Adipose tissue (tissue), 3 donors: ENCODE data around the gene UGDH. TPM values are rescaled to one million over a fixed set of nuclear protein-coding genes. Genes with fewer than 3 reads are reported as not detected.
A peak's percentile ranks its signal among the peaks of the same experiment; 100 is the strongest.
"Not testable (repeated sequence)": the region's sequence is repeated elsewhere in the genome, so short reads cannot be mapped to it uniquely, and the experiment has no call there.

ENCODE experiments used
- H3K27ac ChIP-seq: one replicate; pipeline ENCODE4 v1.5.1; 2013; ENCODE audit warnings: low read depth, low read length
- WGBS, 3 donors: extraction: QIAGEN DNeasy Blood & Tissue Kit; methylation state at CpG; one replicate each; pipeline ENCODE4 v1.1.7; 2013; 5-methylcytosine and 5-hydroxymethylcytosine counted together
- polyA plus RNA-seq, 3 donors: library from polyadenylated mRNA; stranded (reverse); fragments of 200-250 nt; gene quantifications; one replicate each; pipeline ENCODE4 v1.2.3, GENCODE V29; 2013
- donor health status: healthy with polysubstance abuse.
- donor health status: Bipolar disorder and iron deficiency.
- donor health status: healthy.

Gene UGDH
- polyA plus RNA-seq, 3 donors, result 21.9 to 40.8 (median 34.6) TPM

DNA sequence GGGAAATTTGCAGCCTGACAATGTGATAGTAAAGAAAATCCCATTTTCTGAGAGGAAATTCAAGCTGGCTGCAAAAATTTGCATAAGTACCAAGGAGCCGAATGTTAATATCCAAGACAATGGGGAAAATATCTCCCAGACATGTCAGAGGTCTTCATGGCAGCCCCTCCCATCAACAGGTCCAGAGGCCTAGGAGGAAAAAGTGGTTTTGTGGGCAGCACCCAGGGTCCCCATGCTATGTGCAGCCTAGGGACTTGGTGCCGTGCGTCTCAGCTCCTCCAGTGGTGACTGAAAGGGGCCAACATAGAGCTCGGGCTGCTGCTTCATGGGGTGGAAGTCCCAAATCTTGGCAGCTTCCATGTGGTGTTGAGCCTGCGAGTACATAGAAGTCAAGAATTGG is 6.3 kb upstream of the UGDH start:
- 96 to 100% (median 98%) methylated on average over 5 of the region's 5 CpGs for WGBS, 3 donors
- H3K27ac ChIP-seq, result no peak overlapping the region

DNA sequence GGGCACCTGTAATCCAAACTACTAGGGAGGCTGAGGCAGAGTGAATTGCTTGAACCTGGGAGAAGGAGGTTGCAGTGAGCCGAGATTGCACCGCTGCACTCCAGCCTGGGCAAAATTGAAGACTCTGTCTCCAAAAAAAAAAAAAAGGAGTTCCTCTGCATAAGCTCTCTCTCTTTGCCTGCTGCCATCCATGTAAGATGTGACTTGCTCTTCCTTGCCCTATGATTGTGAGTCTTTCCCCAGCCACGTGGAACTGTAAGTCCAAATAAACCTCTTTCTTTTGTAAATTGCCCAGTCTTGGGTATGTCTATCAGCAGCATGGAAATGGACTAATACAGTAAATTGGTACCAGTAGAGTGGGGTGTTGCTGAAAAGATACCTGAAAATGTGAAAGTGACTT is 5.0 kb upstream of the UGDH start:
- not testable (repeated sequence) for H3K27ac ChIP-seq
- 82 to 100% (median 84%) methylated on average over 3 of the region's 3 CpGs for WGBS, 3 donors

DNA sequence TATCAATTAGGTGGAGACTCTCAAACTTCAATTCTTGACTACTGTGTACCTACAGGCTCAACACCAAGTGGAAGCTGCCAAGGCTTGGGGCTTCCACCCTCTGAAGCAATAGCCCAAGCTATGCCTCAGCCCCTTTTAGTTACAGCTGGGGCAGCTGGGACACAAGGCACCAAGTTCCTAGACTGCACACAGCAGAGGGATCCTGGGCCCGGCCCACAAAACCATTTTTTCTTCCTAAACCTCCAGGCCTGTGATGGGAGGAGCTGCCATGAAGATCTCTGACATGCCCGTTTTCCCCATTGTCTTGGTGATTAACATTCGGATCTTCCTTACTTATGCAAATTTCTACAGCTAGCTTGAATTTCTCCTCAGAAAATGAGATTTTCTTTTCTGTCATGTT is 3.4 kb upstream of the UGDH start:
- 96 to 99% (median 97%) methylated on average over 3 of the region's 3 CpGs for WGBS, 3 donors
- no peak overlapping the region for H3K27ac ChIP-seq

DNA sequence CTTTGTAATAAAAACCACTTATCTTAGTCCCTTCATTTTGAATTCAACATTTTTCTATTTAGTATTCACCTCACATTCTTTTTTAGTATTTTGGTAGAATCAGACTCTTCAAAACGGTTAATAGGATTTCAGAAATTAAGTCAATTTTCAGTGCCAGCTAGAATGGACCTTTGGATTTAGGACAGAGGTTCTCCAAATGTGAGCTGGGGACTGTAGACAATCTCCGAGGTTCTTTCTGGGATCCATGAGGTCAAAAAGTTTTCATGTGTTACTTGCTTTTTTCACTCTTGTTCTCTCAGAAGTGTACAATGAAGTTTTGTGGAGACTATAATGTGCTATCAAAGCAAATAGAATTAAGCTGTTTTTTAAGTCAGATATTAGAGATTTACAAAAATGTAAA is 2.3 kb upstream of the UGDH start:
- 49 to 93% (median 89%) methylated on average over 2 of the region's 2 CpGs for WGBS, 3 donors
- H3K27ac ChIP-seq, result no peak overlapping the region

DNA sequence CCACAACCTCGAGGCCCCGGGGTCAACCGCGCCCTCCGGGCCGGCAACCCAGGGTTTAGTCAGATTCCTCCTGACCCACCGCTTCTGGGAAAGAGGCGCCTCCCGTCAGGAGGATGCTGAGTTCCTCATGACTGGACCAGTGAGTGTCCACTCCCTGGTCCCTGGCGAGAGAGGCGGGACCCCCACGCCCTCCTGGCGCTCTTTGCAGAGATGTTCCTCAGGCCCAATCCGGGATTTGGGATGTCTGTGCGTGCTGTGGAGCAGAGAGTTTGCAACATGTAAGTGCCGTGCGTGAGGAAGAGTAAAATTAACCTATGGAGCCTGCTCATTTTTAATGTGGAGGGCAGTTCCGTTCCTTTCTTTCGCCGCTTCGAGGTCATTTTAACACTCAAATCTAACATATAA is 824 bp upstream of the UGDH start:
- WGBS, 3 donors, result 1 to 2% (median 2%) methylated on average over 21 of the region's 21 CpGs

DNA sequence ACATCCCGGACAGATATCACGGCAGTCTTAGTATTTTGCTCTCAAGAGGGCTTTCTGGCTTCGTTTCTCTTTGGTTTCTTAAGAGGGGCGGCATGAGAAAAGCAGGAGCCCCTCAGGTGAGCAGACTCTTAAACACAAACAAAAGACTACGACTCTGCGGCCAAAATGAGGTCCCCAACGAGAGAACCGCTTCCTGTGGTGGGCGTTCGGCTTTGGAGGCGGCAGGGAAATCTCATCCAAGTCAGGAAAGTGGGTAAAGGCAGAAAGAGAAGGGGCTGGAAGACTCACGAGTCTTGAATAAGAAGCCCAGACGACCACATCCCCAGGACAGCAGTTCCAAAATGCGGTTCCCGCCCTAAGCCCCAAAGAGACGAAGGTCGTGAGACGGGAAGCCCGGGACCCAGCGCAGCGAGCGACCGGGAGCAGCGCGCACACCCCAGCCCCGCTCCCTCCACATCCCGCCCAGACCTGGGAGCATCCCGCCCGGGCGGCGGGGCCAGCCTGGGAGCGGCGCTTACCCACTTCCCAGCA is 409 bp downstream of the UGDH start:
- 0 to 1% (median 1%) methylated on average over 33 of the region's 33 CpGs for WGBS, 3 donors
- peak overlapping the region; percentile 51 for H3K27ac ChIP-seq

More for the DNA sequence above, 824 bp upstream of the UGDH start:
- peak overlapping the region; percentile 94 for H3K27ac ChIP-seq

DNA sequence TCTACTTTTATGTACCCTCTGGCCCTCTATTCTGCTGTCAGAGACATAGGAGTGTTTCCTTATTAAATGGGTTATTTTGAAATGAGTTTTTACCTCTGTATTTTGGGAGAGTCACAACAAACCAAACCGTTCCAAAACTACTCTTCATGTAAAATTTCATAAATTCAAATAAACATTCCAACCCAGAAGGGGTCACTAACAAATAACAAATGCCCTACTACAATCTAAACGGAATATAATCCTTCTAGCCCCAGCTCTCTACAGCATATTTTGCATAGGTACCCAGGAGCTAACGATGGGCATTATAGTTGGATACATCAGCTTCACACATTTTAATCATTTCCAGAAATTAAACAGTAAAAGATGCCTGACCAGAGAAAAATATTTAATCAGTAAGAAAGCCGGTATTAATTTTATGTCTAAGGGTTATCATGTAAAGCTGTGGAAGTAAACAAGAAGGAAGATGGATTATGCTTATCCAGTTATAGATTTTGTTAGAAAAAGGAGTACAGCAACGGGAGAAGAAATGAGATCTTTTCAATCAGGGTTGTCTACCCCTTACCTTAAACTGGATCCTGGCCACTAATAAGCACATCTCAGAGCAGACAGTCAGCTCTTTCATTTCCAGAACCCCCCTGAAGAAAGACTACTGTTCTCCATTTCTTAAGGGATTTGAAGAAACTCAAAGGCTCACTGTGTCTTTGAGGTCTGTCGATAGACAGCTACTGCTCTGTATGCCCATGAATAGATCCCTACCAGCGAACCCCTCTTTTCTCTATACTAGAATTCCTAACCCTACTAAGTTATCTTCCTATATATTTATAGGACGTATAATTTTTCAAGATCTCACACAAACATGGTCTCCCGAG is 1.2 kb downstream of the UGDH start:
- H3K27ac ChIP-seq, result peak overlapping the region; percentile 51
- 6 to 28% (median 22%) methylated on average over 9 of the region's 9 CpGs for WGBS, 3 donors

DNA sequence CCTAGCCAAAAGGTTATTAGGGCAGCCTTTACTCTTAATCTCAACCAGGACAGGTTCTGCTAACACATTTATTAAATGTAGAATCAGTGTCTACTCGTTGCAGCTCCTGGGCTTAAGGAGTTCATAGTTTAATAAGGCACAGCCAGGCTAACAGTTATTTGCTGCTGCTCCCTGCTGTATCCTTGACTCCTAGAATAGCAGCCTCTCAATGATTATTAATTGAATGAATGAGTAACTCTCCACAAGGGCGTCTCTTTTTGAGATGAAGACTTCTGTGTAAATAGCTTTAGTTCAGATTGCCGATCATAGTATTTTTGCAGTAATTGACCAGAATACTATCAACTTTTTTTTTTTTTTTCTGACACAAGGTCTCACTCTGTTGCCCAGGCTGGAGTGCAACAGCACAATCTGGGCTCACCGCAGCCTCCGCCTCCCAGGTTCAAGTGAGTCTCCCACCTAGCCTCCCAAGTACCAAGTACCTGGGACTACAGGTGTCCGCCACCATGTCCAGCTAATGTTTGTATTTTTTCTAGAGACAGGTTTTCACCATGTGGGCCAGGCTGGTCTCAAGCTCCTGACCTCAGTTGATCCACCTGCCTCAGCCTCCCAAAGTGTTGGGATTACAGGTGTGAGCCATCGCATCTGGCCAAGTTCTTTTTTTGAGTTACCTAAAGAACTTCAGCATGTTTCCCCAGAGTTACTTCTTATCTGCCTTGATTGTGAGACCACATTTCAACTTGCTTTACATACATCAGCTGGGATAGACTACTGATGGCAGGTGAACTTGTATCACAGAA is 2.9 kb downstream of the UGDH start:
- WGBS, 3 donors, result 46 to 86% (median 85%) methylated on average over 7 of the region's 7 CpGs
- H3K27ac ChIP-seq, result no peak overlapping the region

DNA sequence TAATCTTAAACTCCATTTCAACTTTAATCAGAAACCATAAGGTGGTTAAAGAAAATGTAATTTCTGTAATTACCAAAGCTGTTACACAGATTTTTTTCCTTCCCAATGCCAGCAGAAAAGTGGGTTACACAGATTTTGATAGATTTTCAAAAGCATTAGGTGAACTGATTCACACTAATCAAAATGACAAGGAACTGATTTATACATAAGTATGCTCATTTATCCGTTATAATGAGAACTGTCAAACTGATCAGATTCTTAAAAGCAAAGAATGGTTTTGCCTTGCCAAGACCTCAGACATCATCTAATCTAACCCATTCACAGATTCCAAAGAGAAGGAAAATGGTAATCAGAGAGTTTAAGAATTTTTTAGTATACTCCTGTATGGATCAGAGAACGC is 5.2 kb downstream of the UGDH start:
- no peak overlapping the region for H3K27ac ChIP-seq
- 30 to 88% (median 80%) methylated on average over 2 of the region's 2 CpGs for WGBS, 3 donors

DNA sequence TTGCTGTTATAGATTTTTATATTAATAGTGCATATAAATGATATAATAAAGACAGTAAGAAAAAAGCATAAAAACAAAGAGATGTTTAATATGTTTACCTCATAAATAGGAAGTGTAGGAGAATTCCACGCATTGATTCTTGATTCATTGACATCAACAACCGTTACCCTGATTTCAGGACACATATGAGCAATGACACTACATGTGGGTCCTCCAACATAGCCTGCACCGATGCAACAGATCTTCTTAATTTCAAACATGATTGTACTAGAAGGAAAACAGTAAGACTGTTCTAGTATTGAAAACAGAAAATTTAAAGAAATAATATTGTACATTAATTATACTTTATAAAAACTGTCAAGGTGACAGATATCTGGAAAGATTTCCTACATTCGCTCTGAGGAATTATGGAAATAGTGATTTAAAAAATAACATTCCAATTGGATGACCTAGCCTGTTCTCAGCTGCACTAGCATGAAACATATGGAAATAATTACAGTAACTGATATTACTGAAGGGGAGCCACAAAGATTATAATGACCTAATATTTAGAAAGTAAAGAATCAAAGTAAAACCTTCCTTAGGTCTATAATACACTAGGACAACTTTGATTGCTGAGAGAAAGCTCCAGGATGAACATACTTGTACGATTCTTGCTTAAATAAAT is 5.9 kb downstream of the UGDH start:
- 32 to 68% (median 64%) methylated on average over 5 of the region's 5 CpGs for WGBS, 3 donors
- H3K27ac ChIP-seq, result no peak overlapping the region

DNA sequence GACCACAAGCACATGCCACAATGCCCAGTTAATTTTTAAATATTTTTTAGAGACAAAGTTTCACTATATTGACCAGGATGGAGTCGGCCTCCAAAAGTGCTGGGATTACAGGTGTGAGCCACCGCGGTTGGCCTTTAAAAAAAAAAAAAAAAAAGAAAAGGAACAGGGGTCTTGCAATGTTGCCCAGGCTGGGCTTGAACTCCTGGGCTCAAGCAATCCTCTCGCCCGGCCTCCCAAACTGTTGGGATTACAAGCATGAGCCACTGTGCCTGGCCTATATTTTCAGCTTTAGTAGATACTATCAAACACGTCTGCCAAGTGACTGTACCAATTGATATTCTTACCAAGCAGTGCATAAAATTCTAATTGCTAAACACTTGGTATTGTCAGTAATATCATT is 8.8 kb downstream of the UGDH start:
- 85 to 97% (median 90%) methylated on average over 6 of the region's 6 CpGs for WGBS, 3 donors
- H3K27ac ChIP-seq, result no peak overlapping the region

DNA sequence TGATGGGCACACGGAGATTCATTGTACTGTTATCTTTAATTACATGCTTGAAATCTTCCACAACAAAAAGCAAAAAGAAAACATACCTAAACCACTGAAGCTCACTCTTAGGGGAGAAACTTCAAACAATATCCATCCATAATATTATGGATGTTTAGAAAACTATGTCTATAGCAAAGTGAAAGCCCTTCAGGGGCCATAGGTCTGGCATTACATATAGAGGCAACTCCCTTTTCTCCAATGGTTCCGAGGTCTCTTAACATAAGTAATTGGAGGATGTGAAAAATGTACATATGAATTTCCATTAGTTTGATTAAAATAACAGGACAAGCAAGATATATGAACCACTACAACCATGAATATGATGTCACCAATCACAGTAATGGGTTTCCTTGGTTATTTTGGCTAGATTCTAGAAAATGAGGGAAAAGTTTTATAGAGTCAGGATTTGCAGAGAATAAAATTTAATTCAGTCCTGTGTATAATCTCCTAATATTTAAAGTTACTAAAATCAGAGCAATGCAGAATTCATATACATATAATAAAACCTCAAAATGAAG is 10.8 kb downstream of the UGDH start:
- 87 to 95% (median 93%) methylated on average over 2 of the region's 2 CpGs for WGBS, 3 donors
- no peak overlapping the region for H3K27ac ChIP-seq

DNA sequence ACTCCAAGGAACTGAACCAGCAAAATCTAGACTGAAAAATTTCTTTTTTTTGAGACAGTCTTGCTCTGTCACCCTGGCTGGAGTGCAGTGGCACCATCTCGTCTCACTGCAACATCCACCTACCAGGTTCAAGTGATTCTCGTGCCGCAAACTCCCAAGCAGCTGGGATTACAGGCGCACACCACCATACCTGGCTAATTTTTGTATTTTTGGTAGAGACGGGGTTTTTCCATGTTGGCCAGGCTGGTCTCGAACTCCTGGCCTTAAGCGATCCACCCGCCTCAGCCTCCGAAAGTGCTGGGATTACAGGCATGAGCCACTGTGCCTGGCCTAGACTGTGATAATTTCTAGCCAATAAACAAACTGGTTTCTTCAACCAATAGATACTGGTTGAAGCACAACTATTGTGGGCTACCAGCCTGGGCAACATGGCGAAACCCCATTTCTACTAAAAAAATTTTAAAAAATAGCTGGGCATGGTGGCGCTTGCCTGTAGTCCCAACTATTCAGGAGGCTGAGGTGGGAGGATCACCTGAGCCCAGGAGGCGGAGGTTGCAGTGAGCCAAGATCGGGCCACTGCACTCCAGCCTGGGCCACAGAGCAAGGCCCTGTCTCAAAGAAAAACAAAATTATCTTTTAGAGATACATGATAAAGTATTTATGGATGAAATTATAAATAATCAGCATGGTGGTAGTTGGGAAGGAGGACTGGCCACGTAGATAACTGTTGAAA is 11.4 kb downstream of the UGDH start:
- 91 to 98% (median 97%) methylated on average over 14 of the region's 14 CpGs for WGBS, 3 donors
- not testable (repeated sequence) for H3K27ac ChIP-seq

DNA sequence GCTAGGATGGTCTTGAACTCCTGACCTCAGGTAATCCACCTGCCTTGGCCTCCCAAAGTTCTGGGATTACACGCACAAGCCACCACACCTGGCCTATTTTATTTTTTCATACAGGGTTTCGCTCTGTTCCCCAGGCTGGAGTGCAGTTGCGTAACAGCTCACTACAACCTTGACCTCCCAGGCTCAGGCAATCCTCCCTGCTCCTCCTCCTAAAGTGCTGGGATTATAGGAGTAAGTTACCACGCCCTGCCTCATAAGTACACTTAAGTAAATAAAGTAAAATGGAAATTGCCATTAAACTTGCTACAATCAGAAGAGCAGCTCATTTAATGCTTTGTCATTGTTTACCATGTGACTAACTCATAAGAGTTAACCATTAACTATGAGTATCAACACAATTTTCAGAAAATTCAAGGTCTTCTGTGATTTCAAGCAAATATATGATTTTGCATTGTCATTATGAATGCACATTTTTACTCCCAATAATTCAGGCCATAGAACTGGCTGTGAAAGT is 12.3 kb downstream of the UGDH start:
- H3K27ac ChIP-seq, result no peak overlapping the region
- 41 to 79% (median 76%) methylated on average over 4 of the region's 4 CpGs for WGBS, 3 donors

DNA sequence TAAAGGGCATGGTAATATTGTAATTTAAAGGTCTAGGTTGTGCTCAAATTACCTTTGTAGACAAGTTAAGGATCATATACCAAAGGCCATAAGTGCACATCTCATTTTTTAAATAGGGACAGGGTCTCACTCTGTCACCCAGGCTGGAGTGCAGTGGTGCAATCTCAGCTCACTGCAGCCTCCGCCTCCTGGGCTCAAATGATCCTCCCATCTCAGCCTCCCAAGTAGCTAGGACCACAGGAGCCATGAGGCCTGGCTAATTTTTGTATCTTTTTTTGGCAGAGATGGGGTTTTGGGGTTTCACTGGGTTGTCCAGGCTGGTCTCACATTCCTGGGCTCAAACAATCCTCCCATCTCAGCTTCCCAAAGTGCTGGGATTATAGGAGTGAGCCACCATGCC is 13.0 kb downstream of the UGDH start:
- not testable (repeated sequence) for H3K27ac ChIP-seq
- 96 to 100% (median 98%) methylated on average over 1 of the region's 1 CpG for WGBS, 3 donors

DNA sequence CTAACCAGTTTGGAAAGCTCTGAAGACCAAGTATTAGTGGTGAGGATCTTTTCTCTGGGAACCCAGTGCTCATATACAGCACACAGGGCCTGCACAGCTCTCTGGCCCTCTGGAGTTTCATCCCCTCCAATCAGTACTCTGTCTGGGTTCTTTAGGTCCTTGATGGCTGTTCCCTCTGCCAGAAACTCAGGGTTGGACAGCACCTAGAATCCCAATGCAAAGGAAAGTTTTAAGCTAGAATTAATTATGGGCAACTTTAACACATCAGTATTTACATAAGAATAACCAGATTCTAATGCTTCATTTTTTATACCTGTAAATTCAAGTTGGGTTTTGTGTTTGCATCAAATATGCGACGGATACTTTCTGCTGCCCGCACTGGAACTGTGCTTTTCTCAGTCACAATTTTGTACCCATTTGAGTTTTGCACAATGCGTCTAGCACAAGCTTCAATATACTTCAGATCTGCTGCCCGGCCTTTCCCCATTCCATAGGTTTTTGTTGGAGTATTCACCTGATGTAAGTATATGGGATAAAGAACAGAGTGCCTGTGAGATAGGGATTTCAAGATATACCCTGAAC is 16.8 kb downstream of the UGDH start:
- 92 to 98% (median 98%) methylated on average over 5 of the region's 5 CpGs for WGBS, 3 donors
- no peak overlapping the region for H3K27ac ChIP-seq

DNA sequence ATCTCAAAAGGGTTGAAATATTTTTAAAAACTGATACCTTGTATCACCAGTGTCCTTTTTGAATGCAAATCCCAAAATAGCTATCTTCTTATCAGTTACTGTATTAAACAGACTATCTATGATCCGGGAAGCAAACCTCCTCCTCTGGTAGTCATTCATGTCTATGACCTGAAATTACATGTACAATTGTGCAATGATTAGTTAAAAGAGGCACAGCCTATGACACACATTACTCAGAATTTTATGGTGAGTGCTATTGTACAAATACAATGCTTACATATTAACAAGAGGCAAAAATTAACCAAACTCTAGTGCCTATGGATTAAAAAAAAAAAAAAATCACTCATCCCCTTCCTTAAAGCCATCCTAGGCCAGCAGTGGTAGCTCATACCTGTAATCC is 21.7 kb downstream of the UGDH start:
- 48 to 84% (median 69%) methylated on average over 1 of the region's 1 CpG for WGBS, 3 donors
- no peak overlapping the region for H3K27ac ChIP-seq
